Neuronal stem cell (in vitro differentiated cells): Measurements from ENCODE around the gene RRAD.

Experiments
- DNase-seq: peaks from one replicate; pipeline ENCODE4 v3.0.0-alpha.2; 2013; ENCODE audit warnings: low spot score
- H2AFZ ChIP-seq: one replicate; pipeline ENCODE4 v1.6.1; 2013; ENCODE audit warnings: mild to moderate bottlenecking, low read length, inconsistent platforms
- H2AK5ac ChIP-seq: 2 replicates; pipeline ENCODE4 v1.6.1; 2013; ENCODE audit warnings: low read depth, mild to moderate bottlenecking, inconsistent platforms, low read length, moderate library complexity, mixed read lengths
- H2BK120ac ChIP-seq: 2 replicates; pipeline ENCODE4 v1.6.1; 2013; ENCODE audit warnings: low read depth, mild to moderate bottlenecking, inconsistent platforms, low read length, moderate library complexity, mixed read lengths
- H2BK12ac ChIP-seq: one replicate; pipeline ENCODE4 v1.6.1; 2013; ENCODE audit warnings: low read length, inconsistent platforms
- H2BK15ac ChIP-seq: 2 replicates; pipeline ENCODE4 v1.6.1; 2013; ENCODE audit warnings: mild to moderate bottlenecking, low read length, inconsistent platforms, mixed read lengths
- H2BK5ac ChIP-seq: one replicate; pipeline ENCODE4 v1.6.1; 2013; ENCODE audit warnings: inconsistent platforms, mild to moderate bottlenecking, low read length, moderate library complexity
- H3K14ac ChIP-seq: one replicate; pipeline ENCODE4 v1.6.1; 2013; ENCODE audit warnings: low read length, inconsistent platforms
- H3K18ac ChIP-seq: 2 replicates; pipeline ENCODE4 v1.6.1; 2013; ENCODE audit warnings: low read length, inconsistent platforms
- H3K23ac ChIP-seq: 2 replicates; pipeline ENCODE4 v1.6.1; 2013; ENCODE audit warnings: low read depth, mild to moderate bottlenecking, mixed read lengths, low read length, inconsistent platforms; ENCODE audit not compliant: poor library complexity
- H3K27ac ChIP-seq: replicated peaks from 3 replicates; pipeline ENCODE4 v1.5.1; 2013; ENCODE audit warnings: low read length, inconsistent platforms
- H3K27me3 ChIP-seq, 3 experiments: 2 replicates each; pipeline ENCODE4 v1.6.1; 2013; ENCODE audit warnings: low read length in 3 of 3, mild to moderate bottlenecking in 2 of 3, inconsistent platforms in 1 of 3, low read depth in 1 of 3, mixed read lengths in 1 of 3, moderate library complexity in 1 of 3; ENCODE audit not compliant: control insufficient read depth in 3 of 3, insufficient read depth in 3 of 3
- H3K36me3 ChIP-seq, 2 donors: replicated peaks in 1 of 2; 2 replicates each; pipeline ENCODE4 v1.6.1; 2013; ENCODE audit warnings: low read length in 2 of 2; ENCODE audit not compliant: control insufficient read depth in 2 of 2, insufficient read depth in 2 of 2
- H3K4ac ChIP-seq: 2 replicates; pipeline ENCODE4 v1.6.1; 2013; ENCODE audit warnings: inconsistent platforms, mild to moderate bottlenecking, low read length, moderate library complexity
- H3K4me1 ChIP-seq, 2 donors: 1 replicate in 1 of 2; 2 replicates in 1 of 2; pipeline ENCODE4 v1.6.1; 2013; ENCODE audit warnings: low read length in 2 of 2, low read depth in 1 of 2; ENCODE audit not compliant: control insufficient read depth in 2 of 2, insufficient read depth in 1 of 2
- H3K4me2 ChIP-seq: one replicate; pipeline ENCODE4 v1.6.1; 2013; ENCODE audit warnings: mild to moderate bottlenecking, low read length, inconsistent platforms; ENCODE audit not compliant: insufficient read depth, poor library complexity, severe bottlenecking
- H3K4me3 ChIP-seq, 2 donors: 2 replicates each; pipeline ENCODE4 v1.5.1; 2013; ENCODE audit warnings: low read length in 2 of 2, mild to moderate bottlenecking in 2 of 2, inconsistent platforms in 1 of 2, moderate library complexity in 1 of 2
- H3K79me1 ChIP-seq: one replicate; pipeline ENCODE4 v1.6.1; 2013; ENCODE audit warnings: low read depth, mild to moderate bottlenecking, inconsistent platforms, low read length, moderate library complexity
- H3K9ac ChIP-seq: one replicate; pipeline ENCODE4 v1.6.1; 2013; ENCODE audit warnings: mild to moderate bottlenecking, low read depth, low read length, inconsistent platforms; ENCODE audit not compliant: poor library complexity
- H3K9me3 ChIP-seq, 2 donors: replicated peaks in 1 of 2; 2 replicates each; pipeline versions ENCODE3 to v1.6.1; 2013; ENCODE audit warnings: low read length in 2 of 2, mild to moderate bottlenecking in 2 of 2, inconsistent platforms in 1 of 2, low read depth in 1 of 2, mixed read lengths in 1 of 2, moderate library complexity in 1 of 2; ENCODE audit not compliant: control insufficient read depth in 2 of 2, insufficient read depth in 1 of 2
- H4K8ac ChIP-seq: one replicate; pipeline ENCODE4 v1.6.1; 2013; ENCODE audit warnings: low read depth, mild to moderate bottlenecking, inconsistent platforms, low read length, moderate library complexity
- H4K91ac ChIP-seq: one replicate; pipeline ENCODE4 v1.6.1; 2013; ENCODE audit warnings: low read length, low read depth, mild to moderate bottlenecking, inconsistent platforms; ENCODE audit not compliant: poor library complexity
- WGBS, 2 donors: extraction: QIAGEN DNeasy Blood & Tissue Kit; methylation state at CpG; one replicate each; pipeline ENCODE4 v1.1.7; 2013; ENCODE audit warnings: missing lambda C conversion rate in 2 of 2, mixed read lengths in 1 of 2; ENCODE audit not compliant: insufficient read length in 2 of 2, insufficient replicate concordance in 1 of 2; ENCODE audit errors: extremely low coverage in 2 of 2; 5-methylcytosine and 5-hydroxymethylcytosine counted together

Gene RRAD

DNA sequence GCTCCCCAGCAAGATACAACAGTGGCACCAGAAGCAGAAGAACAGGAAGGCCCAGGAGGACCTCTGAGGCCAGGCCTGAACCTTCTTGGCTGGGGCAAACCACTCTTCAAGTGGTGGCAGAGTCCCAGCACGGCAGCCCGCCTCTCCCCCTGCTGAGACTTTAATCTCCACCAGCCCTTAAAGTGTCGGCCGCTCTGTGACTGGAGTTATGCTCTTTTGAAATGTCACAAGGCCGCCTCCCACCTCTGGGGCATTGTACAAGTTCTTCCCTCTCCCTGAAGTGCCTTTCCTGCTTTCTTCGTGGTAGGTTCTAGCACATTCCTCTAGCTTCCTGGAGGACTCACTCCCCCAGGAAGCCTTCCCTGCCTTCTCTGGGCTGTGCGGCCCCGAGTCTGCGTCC lies 47.6 kb upstream of the RRAD start:
- Histone ChIP-seq H3K79me1 (peaks cover 2% of the 10 kb centered on the region), H3K4me1 (peaks cover 3 to 10% of the 10 kb centered on the region in 2 donors), H3K18ac (no peak overlapping the region), H2BK120ac (no peak overlapping the region), H4K91ac (no peak overlapping the region), H2AK5ac (no peak overlapping the region), H3K4ac (no peak overlapping the region), H2BK12ac (peak overlapping the region; percentile 53), H3K14ac (no peak overlapping the region), H2BK5ac (peak overlapping the region; percentile 49), H2BK15ac (no peak overlapping the region), H3K4me2 (no peak overlapping the region), H3K9me3 (no peaks in the 10 kb centered on the region), H3K4me3 (no peak overlapping the region), H3K27me3 (no peaks in the 10 kb centered on the region), H3K23ac (no peak overlapping the region), H3K27ac (no peak overlapping the region), H3K9ac (peak overlapping the region; percentile 2), H3K36me3 (no peaks in the 10 kb centered on the region), H2AFZ (no peak overlapping the region), H4K8ac (no peak overlapping the region)
- WGBS, 2 donors = no CpG with 5 or more reads among the region's 9 CpGs
- DNase-seq = no peak

DNA sequence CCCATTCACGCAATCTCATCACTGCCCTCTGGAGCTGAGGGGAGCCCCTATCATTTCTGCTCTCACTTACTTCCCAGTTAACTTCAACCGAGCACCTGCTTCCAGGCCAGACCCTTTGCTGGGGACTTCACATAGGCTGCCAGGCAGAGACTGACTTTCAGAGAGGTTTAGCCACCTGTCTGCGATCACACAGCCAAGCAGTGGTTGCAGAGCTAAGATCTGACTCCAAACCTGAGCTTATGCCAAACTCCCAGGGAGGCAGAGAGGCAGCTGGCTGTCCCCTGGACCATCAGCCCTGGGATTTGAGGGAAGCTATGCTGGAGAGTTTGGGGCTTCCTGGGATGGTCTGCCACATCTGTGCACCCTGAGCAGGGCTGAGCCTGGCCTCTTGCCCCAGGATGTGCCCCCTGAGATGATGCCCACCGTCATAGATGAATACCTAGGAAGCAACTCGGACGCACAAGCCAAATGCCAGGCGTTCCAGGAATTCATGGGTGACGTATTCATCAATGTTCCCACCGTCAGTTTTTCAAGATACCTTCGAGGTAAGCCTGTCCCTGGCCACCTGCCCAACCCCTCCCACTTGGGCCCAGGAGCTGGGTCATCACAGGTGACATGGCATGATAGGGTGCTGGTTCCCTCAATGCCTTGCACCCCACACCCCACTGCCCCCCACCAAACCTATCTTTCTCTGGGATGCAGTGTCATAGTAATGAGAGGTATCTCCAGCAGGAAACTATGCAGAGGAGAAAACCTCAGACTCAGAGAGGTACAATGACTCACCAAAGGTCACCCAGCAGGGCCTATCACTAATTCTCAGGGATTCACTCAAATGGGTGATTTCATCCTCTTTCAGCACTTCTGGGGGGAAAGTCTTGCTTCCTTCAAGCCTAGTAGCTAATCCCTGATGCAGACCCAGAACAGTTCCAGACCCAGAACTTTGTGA lies 45.7 kb upstream of the RRAD start:
- Histone ChIP-seq H3K4me1 (no peaks in the 10 kb centered on the region), H3K27ac (no peak overlapping the region), H4K8ac (no peak overlapping the region), H2AK5ac (no peak overlapping the region), H2BK15ac (no peak overlapping the region), H3K27me3 (no peaks in the 10 kb centered on the region), H3K4me3 (no peak overlapping the region), H2AFZ (no peak overlapping the region), H2BK5ac (no peak overlapping the region), H3K4me2 (no peak overlapping the region), H3K14ac (no peak overlapping the region), H3K36me3 (no peaks in the 10 kb centered on the region), H3K79me1 (peaks cover 2% of the 10 kb centered on the region), H2BK120ac (no peak overlapping the region), H2BK12ac (no peak overlapping the region), H4K91ac (no peak overlapping the region), H3K9ac (no peak overlapping the region), H3K4ac (no peak overlapping the region), H3K9me3 (no peaks in the 10 kb centered on the region), H3K18ac (peak overlapping the region; percentile 33), H3K23ac (no peak overlapping the region)
- WGBS, 2 donors = no CpG with 5 or more reads among the region's 10 CpGs
- no peak for DNase-seq

- no peak overlapping the region for H3K18ac ChIP-seq
- H2BK15ac ChIP-seq = no peak overlapping the region
- WGBS, 2 donors = no CpG with 5 or more reads among the region's 5 CpGs
- H4K91ac ChIP-seq = no peak overlapping the region
- H2BK120ac ChIP-seq = no peak overlapping the region
- no peak overlapping the region for H3K27ac ChIP-seq
- no peak overlapping the region for H2BK5ac ChIP-seq
- no peak overlapping the region for H2AK5ac ChIP-seq
- H3K9me3 ChIP-seq = no peaks in the 10 kb centered on the region
- H3K36me3 ChIP-seq = no peaks in the 10 kb centered on the region
- no peak overlapping the region for H3K4me2 ChIP-seq
- peaks cover 2% of the 10 kb centered on the region for H3K79me1 ChIP-seq
- no peak overlapping the region for H2BK12ac ChIP-seq
- H3K27me3 ChIP-seq = no peaks in the 10 kb centered on the region
- no peak overlapping the region for H3K4ac ChIP-seq
- no peak for DNase-seq
- H2AFZ ChIP-seq = no peak overlapping the region
- H3K14ac ChIP-seq = no peak overlapping the region
- no peak overlapping the region for H3K9ac ChIP-seq
- H3K4me1 ChIP-seq = no peaks in the 10 kb centered on the region
- H3K4me3 ChIP-seq = no peak overlapping the region
- H4K8ac ChIP-seq = no peak overlapping the region
- no peak overlapping the region for H3K23ac ChIP-seq
Measured at GRCh38 chr16:66968847-66969246, 43.5 kb upstream of the RRAD start.

DNA sequence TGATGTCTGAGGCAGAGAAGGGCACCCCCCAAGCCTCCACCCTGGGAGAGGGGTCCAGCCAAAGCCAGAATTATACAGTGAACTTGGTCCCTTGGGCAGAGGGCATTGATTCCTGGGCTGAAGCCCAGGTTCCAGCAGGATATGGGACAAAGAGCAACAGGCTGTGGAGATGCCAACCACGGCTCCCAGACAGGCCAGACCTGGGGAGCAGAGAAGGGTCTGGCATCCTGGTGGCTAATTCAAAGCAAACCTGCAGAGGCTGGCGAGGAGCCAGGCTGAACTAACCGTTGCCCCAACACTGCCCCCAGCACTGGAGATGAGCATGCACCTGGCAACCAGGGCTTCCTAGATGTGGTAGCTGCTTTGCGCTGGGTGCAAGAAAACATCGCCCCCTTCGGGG lies 38.7 kb upstream of the RRAD start:
- peaks cover 0 to 6% (median 0%) of the 10 kb centered on the region in 3 experiments for H3K27me3 ChIP-seq
- no peak overlapping the region for H3K4me2 ChIP-seq
- H2AFZ ChIP-seq = no peak overlapping the region
- no peak overlapping the region for H3K23ac ChIP-seq
- peaks cover 2% of the 10 kb centered on the region for H3K79me1 ChIP-seq
- no peak overlapping the region for H3K4me3 ChIP-seq
- H3K14ac ChIP-seq = no peak overlapping the region
- no CpG with 5 or more reads among the region's 6 CpGs for WGBS, 2 donors
- no peak overlapping the region for H4K8ac ChIP-seq
- H3K4ac ChIP-seq = no peak overlapping the region
- no peak overlapping the region for H4K91ac ChIP-seq
- H3K36me3 ChIP-seq = no peaks in the 10 kb centered on the region
- H2AK5ac ChIP-seq = peak overlapping the region; percentile 80
- no peak overlapping the region for H2BK120ac ChIP-seq
- no peaks in the 10 kb centered on the region for H3K9me3 ChIP-seq
- no peak overlapping the region for H3K27ac ChIP-seq
- no peak overlapping the region for H3K18ac ChIP-seq
- no peak overlapping the region for H2BK12ac ChIP-seq
- H2BK5ac ChIP-seq = no peak overlapping the region
- H3K9ac ChIP-seq = no peak overlapping the region
- H2BK15ac ChIP-seq = no peak overlapping the region
- H3K4me1 ChIP-seq = peaks cover 3% of the 10 kb centered on the region in 2 donors
- no peak for DNase-seq
